ENCODE measurements around the gene GRK6.

Gene GRK6

GRCh38 chr5:177452688-177453638 is 26.5 kb downstream of the GRK6 start:
- ChIA-PET CTCF (interaction anchor here (0.8 to 21.1 kb wide), 22 partner anchors 8 to 341 kb away, joined by 3 to 412 read pairs (median 8); partner anchors contain the start of genes DBN1, F12, GRK6 and MXD3), POLR2A (interaction anchor here (0.8 to 2.9 kb wide), 4 partner anchors 16 to 49 kb away, joined by 4 to 13 read pairs (median 6); no protein-coding TSS in a partner anchor)
- TF ChIP-seq CTCF (IDR thresholded peaks at IDR 0.05; ENCODE audit: insufficient read depth, low read length, missing control alignments), result peak; percentile 3
- H3K4me3 ChIP-seq (ENCODE audit: low read depth, low read length), result no peak overlapping the region
- no peak for DNase-seq (ENCODE audit: low read depth, low spot score)

GRCh38 chr5:177453852-177454396 is 27.4 kb downstream of the GRK6 start:
- TF ChIP-seq CTCF (IDR thresholded peaks at IDR 0.05; ENCODE audit: insufficient read depth, low read length, missing control alignments), result no peak
- ChIA-PET POLR2A (interaction anchor here (1.1 to 2.9 kb wide), 6 partner anchors 8 to 64 kb away, joined by 5 to 13 read pairs (median 10); partner anchors contain the start of gene PDLIM7), CTCF (interaction anchor here (1.0 to 21.1 kb wide), 20 partner anchors 9 to 340 kb away, joined by 3 to 412 read pairs (median 12); partner anchors contain the start of genes DBN1, F12, GRK6 and MXD3)
- H3K4me3 ChIP-seq (ENCODE audit: low read depth, low read length), result peak overlapping the region; percentile 32
- DNase-seq (ENCODE audit: low read depth, low spot score), result no peak

GRCh38 chr5:177454397-177455035 is 28.0 kb downstream of the GRK6 start:
- TF ChIP-seq CTCF (IDR thresholded peaks at IDR 0.05; ENCODE audit: insufficient read depth, low read length, missing control alignments), result peak; percentile 79
- peak overlapping the region; percentile 47 for H3K4me3 ChIP-seq (ENCODE audit: low read depth, low read length)
- POLR2A ChIA-PET, result interaction anchor here (0.9 to 2.9 kb wide), 12 partner anchors 9 to 151 kb away, joined by 3 to 13 read pairs (median 6); partner anchors contain the start of genes PDLIM7, PRELID1 and RAB24
- DNase-seq (ENCODE audit: low read depth, low spot score), result no peak
- CTCF ChIA-PET, result interaction anchor here (1.0 to 21.1 kb wide), 25 partner anchors 9 to 340 kb away, joined by 3 to 412 read pairs (median 9); partner anchors contain the start of genes DBN1, DDX41, F12 and GRK6

GRCh38 chr5:177455036-177455660 is 28.7 kb downstream of the GRK6 start:
- CTCF ChIA-PET, result interaction anchor here (0.7 to 21.1 kb wide), 27 partner anchors 10 to 341 kb away, joined by 3 to 412 read pairs (median 7); partner anchors contain the start of genes DBN1, DDX41, F12 and GRK6
- DNase-seq (ENCODE audit: low read depth, low spot score), result no peak
- peak; percentile 74 for TF ChIP-seq CTCF (IDR thresholded peaks at IDR 0.05; ENCODE audit: insufficient read depth, low read length, missing control alignments)
- peak overlapping the region; percentile 47 for H3K4me3 ChIP-seq (ENCODE audit: low read depth, low read length)
- POLR2A ChIA-PET, result interaction anchor here (0.8 to 2.9 kb wide), 15 partner anchors 9 to 152 kb away, joined by 3 to 13 read pairs (median 5); partner anchors contain the start of genes DDX41, PDLIM7, PRELID1 and PRR7

GRCh38 chr5:177455661-177456590 is 29.4 kb downstream of the GRK6 start:
- DNase-seq (ENCODE audit: low read depth, low spot score), result no peak

More at GRCh38 chr5:177455661-177456590, 29.4 kb downstream of the GRK6 start:
- TF ChIP-seq CTCF (IDR thresholded peaks at IDR 0.05; ENCODE audit: insufficient read depth, low read length, missing control alignments), result peak; percentile 94
- CTCF ChIA-PET, result interaction anchor here (0.7 to 21.1 kb wide), 28 partner anchors 9 to 342 kb away, joined by 3 to 412 read pairs (median 8); partner anchors contain the start of genes DBN1, DDX41, F12 and GRK6
- peak overlapping the region; percentile 47 for H3K4me3 ChIP-seq (ENCODE audit: low read depth, low read length)
- POLR2A ChIA-PET, result interaction anchor here (0.8 to 2.9 kb wide), 13 partner anchors 10 to 89 kb away, joined by 3 to 13 read pairs (median 5); partner anchors contain the start of genes DDX41, PDLIM7 and PRR7
